Left forelimb (tissue), 1 donor: ENCODE results near the gene ELOVL3.

Experiments
- DNase-seq: peaks from one replicate; pipeline ENCODE4 v3.0.0-alpha.2; 2018; ENCODE audit warnings: low spot score

Gene ELOVL3

GRCh38 chr10:102254426-102254825, 28.3 kb downstream of the ELOVL3 start:
- no peak for DNase-seq

- no peak for DNase-seq
These were observed 29.3 kb downstream of the ELOVL3 start for GRCh38 chr10:102255404-102255803.

GRCh38 chr10:102261196-102261595, 35.1 kb downstream of the ELOVL3 start:
- DNase-seq: no peak

- no peak for DNase-seq
These were observed 35.7 kb downstream of the ELOVL3 start for GRCh38 chr10:102261842-102262241.

GRCh38 chr10:102262744-102263370, 36.8 kb downstream of the ELOVL3 start:
- no peak for DNase-seq

- DNase-seq: no peak
These were observed 38.3 kb downstream of the ELOVL3 start for GRCh38 chr10:102264371-102264770.

GRCh38 chr10:102266670-102267069, 40.6 kb downstream of the ELOVL3 start:
- DNase-seq: no peak

- no peak for DNase-seq
These were observed 41.6 kb downstream of the ELOVL3 start for GRCh38 chr10:102267748-102268147.

GRCh38 chr10:102268375-102268888, 42.3 kb downstream of the ELOVL3 start:
- no peak for DNase-seq

GRCh38 chr10:102269017-102269416, 42.9 kb downstream of the ELOVL3 start:
- DNase-seq: peak; percentile 63

- DNase-seq: no peak
These were observed 48.0 kb downstream of the ELOVL3 start for GRCh38 chr10:102274062-102274461.

- DNase-seq: no peak
These were observed 49.2 kb downstream of the ELOVL3 start for GRCh38 chr10:102275343-102275742.

GRCh38 chr10:102279104-102279503, 53.0 kb downstream of the ELOVL3 start:
- DNase-seq: no peak
